Neural crest cell (in vitro differentiated cells): ENCODE data around the gene TPRX1. TPM values are rescaled to one million over a fixed set of nuclear protein-coding genes. Genes with fewer than 3 reads are reported as not detected.

Experiments used
- DNase-seq: peaks from one replicate; pipeline ENCODE4 v3.0.0; 2021; ENCODE audit warnings: low read depth, mixed read lengths, low spot score
- H3K27ac Mint-ChIP-seq: one replicate; pipeline ENCODE4 v1.8.0; 2021; ENCODE audit warnings: mild to moderate bottlenecking, mixed read lengths; ENCODE audit not compliant: unreplicated experiment
- H3K27me3 Mint-ChIP-seq: 2 replicates; pipeline ENCODE4 v1.8.0; 2021; ENCODE audit warnings: low read depth, mild to moderate bottlenecking, mixed read lengths
- H3K36me3 Mint-ChIP-seq: 2 replicates; pipeline ENCODE4 v1.8.0; 2021; ENCODE audit warnings: low read depth, mild to moderate bottlenecking, mixed read lengths
- H3K4me1 Mint-ChIP-seq: 2 replicates; pipeline ENCODE4 v1.8.0; 2021; ENCODE audit warnings: mixed read lengths
- H3K4me3 Mint-ChIP-seq: one replicate; pipeline ENCODE4 v1.8.0; 2021; ENCODE audit warnings: mild to moderate bottlenecking, mixed read lengths
- H3K9me3 Mint-ChIP-seq: 2 replicates; pipeline ENCODE4 v1.8.0; 2021; ENCODE audit warnings: mixed read lengths
- CTCF ChIP-seq: fragments of 200-600 bp; sonication (generic); conservative IDR thresholded peaks from 2 replicates; pipeline ENCODE4 v1.5.0; 2021; ENCODE audit warnings: antibody characterized with exemption, mild to moderate bottlenecking
- total RNA-seq: library from RNA; stranded (reverse); gene quantifications from 2 replicates; pipeline ENCODE4 v1.2.1, GENCODE V29; 2021

The TPRX1 gene
- total RNA-seq, 1 donor from 2014 or later: not detected

GRCh38 chr19:47760632-47760999, 43.7 kb downstream of the TPRX1 start:
- no peak for TF ChIP-seq CTCF
- Mint-ChIP-seq H3K27me3 (no peaks in the 10 kb centered on the region), H3K4me1 (no peaks in the 10 kb centered on the region), H3K9me3 (no peaks in the 10 kb centered on the region), H3K36me3 (peaks cover 22% of the 10 kb centered on the region), H3K27ac (no peak overlapping the region), H3K4me3 (no peak overlapping the region)
- no peak for DNase-seq

- H3K4me3 Mint-ChIP-seq: no peak overlapping the region
- H3K4me1 Mint-ChIP-seq: no peaks in the 10 kb centered on the region
- no peak overlapping the region for H3K27ac Mint-ChIP-seq
- no peak for DNase-seq
- H3K9me3 Mint-ChIP-seq: no peaks in the 10 kb centered on the region
- TF ChIP-seq CTCF: no peak
- peaks cover 24% of the 10 kb centered on the region for H3K36me3 Mint-ChIP-seq
- no peaks in the 10 kb centered on the region for H3K27me3 Mint-ChIP-seq
Measured at GRCh38 chr19:47758443-47758804, 45.9 kb downstream of the TPRX1 start.

- no peak for DNase-seq
- no peak for TF ChIP-seq CTCF
- Mint-ChIP-seq H3K27me3 (no peaks in the 10 kb centered on the region), H3K9me3 (no peaks in the 10 kb centered on the region), H3K36me3 (peaks cover 26% of the 10 kb centered on the region), H3K4me3 (no peak overlapping the region), H3K27ac (no peak overlapping the region), H3K4me1 (no peaks in the 10 kb centered on the region)
Measured at GRCh38 chr19:47757617-47758442, 46.5 kb downstream of the TPRX1 start.

GRCh38 chr19:47756953-47757608, 47.3 kb downstream of the TPRX1 start:
- Mint-ChIP-seq H3K27ac (no peak overlapping the region), H3K36me3 (peaks cover 26% of the 10 kb centered on the region), H3K27me3 (no peaks in the 10 kb centered on the region), H3K9me3 (no peaks in the 10 kb centered on the region), H3K4me3 (no peak overlapping the region), H3K4me1 (no peaks in the 10 kb centered on the region)
- no peak for DNase-seq
- TF ChIP-seq CTCF: no peak

GRCh38 chr19:47756627-47756929, 47.8 kb downstream of the TPRX1 start:
- no peaks in the 10 kb centered on the region for H3K27me3 Mint-ChIP-seq
- H3K36me3 Mint-ChIP-seq: peaks cover 26% of the 10 kb centered on the region
- H3K4me1 Mint-ChIP-seq: no peaks in the 10 kb centered on the region
- DNase-seq: no peak
- TF ChIP-seq CTCF: no peak
- no peak overlapping the region for H3K27ac Mint-ChIP-seq
- no peaks in the 10 kb centered on the region for H3K9me3 Mint-ChIP-seq
- no peak overlapping the region for H3K4me3 Mint-ChIP-seq
